ENCODE results near the gene SPARC.
"Not testable (repeated sequence)": the region's sequence is repeated elsewhere in the genome, so short reads cannot be mapped to it uniquely, and the experiment has no call there.

The SPARC gene

GRCh38 chr5:151699071-151699901 lies 12.6 kb upstream of the SPARC start:
- Histone ChIP-seq H3K27me3 (ENCODE audit: control insufficient read depth, insufficient read depth, low read length) (no peaks in the 10 kb centered on the region), H3K4me3 (ENCODE audit: low read length) (no peak overlapping the region), H3K9me3 (ENCODE audit: control insufficient read depth, low read length) (no peaks in the 10 kb centered on the region), H3K9ac (ENCODE audit: low read length) (peak overlapping the region; percentile 22), H3K36me3 (ENCODE audit: control insufficient read depth, insufficient read depth, low read length) (no peaks in the 10 kb centered on the region), H3K4me1 (ENCODE audit: control insufficient read depth, insufficient read depth, low read length) (peaks cover 11% of the 10 kb centered on the region)

GRCh38 chr5:151698081-151698480 lies 11.4 kb upstream of the SPARC start:
- H3K9ac ChIP-seq (ENCODE audit: low read length); H3K36me3 ChIP-seq (ENCODE audit: control insufficient read depth, insufficient read depth, low read length); H3K9me3 ChIP-seq (ENCODE audit: control insufficient read depth, low read length); H3K4me3 ChIP-seq (ENCODE audit: low read length); H3K27me3 ChIP-seq (ENCODE audit: control insufficient read depth, insufficient read depth, low read length): not testable (repeated sequence)
- H3K4me1 ChIP-seq (ENCODE audit: control insufficient read depth, insufficient read depth, low read length): peaks cover 11% of the 10 kb centered on the region

DNA sequence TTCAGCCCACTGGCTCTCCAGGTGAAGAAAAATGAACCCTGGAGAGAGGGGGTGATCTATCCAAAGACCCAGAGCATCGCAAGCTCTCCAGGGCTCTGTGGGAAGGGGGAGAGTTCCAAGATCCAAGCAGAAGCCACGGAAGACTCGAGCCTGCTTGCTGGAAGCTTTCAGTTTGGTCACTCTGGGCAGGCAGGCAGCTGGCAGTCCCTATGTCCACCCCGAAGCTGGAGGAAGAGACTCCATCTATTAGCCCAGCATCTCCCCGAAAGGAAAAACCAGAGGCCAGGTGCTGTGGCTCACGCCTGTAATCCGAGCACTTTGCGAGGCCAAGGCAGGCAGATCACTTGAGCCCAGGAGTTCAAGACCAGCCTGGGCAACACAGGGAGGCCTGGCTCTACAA lies 10.7 kb upstream of the SPARC start:
- no peaks in the 10 kb centered on the region for H3K27me3 ChIP-seq (ENCODE audit: control insufficient read depth, insufficient read depth, low read length)
- H3K4me3 ChIP-seq (ENCODE audit: low read length): no peak overlapping the region
- no peaks in the 10 kb centered on the region for H3K9me3 ChIP-seq (ENCODE audit: control insufficient read depth, low read length)
- H3K4me1 ChIP-seq (ENCODE audit: control insufficient read depth, insufficient read depth, low read length): peaks cover 11% of the 10 kb centered on the region
- H3K36me3 ChIP-seq (ENCODE audit: control insufficient read depth, insufficient read depth, low read length): no peaks in the 10 kb centered on the region
- H3K9ac ChIP-seq (ENCODE audit: low read length): no peak overlapping the region

DNA sequence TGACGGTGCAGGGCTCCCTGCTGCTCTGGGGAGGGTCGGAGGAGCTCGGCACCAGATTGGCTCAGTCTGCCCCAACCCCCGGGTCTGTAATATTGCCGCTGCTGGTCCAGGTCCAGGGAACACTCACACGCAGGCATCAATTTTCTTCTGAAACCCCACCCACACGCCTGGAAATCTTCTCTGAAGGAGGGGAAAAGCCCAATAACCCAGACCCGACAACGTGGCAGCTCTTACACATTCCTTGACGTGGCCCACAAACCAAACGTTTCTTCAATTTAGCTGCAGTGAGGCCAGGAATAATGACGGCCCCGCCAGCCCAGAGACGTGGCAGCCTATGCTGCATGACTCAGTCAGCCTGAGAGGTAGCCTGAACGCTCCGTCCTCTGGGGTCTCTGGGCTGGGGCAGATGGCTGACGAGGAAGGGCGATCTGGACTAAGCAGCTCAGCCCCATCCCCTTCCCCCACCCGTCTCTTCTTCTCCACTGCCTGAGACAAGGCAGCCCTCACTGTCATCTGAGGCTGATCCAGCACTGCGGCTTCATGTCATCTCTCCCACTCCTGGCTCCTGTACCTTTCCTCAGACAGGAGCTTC lies 9.9 kb upstream of the SPARC start:
- no peaks in the 10 kb centered on the region for H3K27me3 ChIP-seq (ENCODE audit: control insufficient read depth, insufficient read depth, low read length)
- H3K4me1 ChIP-seq (ENCODE audit: control insufficient read depth, insufficient read depth, low read length): peaks cover 11% of the 10 kb centered on the region
- H3K9ac ChIP-seq (ENCODE audit: low read length): peak overlapping the region; percentile 45
- H3K4me3 ChIP-seq (ENCODE audit: low read length): no peak overlapping the region
- H3K36me3 ChIP-seq (ENCODE audit: control insufficient read depth, insufficient read depth, low read length): no peaks in the 10 kb centered on the region
- no peaks in the 10 kb centered on the region for H3K9me3 ChIP-seq (ENCODE audit: control insufficient read depth, low read length)

DNA sequence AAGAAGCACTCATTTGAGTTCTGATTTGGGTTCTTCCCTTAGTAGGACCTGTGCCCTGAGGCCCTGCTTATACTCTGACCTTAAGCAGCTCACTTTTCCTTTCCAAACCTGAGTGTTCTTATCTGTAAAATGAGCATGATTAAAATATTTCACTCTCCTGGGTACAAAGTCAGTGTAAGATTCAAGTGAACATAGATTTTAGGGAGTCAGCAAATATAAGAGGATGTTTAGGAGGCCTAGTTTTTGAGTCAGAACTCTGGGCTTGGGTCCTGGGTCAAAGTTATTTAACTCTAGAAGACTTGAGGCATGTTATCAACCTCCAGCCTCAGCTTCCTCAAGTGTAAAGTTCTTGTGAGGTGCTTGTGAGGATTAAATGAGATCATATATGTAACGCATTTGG lies 8.7 kb upstream of the SPARC start:
- Histone ChIP-seq H3K9ac (ENCODE audit: low read length) (no peak overlapping the region), H3K27me3 (ENCODE audit: control insufficient read depth, insufficient read depth, low read length) (no peaks in the 10 kb centered on the region), H3K4me1 (ENCODE audit: control insufficient read depth, insufficient read depth, low read length) (peaks cover 11% of the 10 kb centered on the region), H3K36me3 (ENCODE audit: control insufficient read depth, insufficient read depth, low read length) (no peaks in the 10 kb centered on the region), H3K9me3 (ENCODE audit: control insufficient read depth, low read length) (no peaks in the 10 kb centered on the region), H3K4me3 (ENCODE audit: low read length) (no peak overlapping the region)

DNA sequence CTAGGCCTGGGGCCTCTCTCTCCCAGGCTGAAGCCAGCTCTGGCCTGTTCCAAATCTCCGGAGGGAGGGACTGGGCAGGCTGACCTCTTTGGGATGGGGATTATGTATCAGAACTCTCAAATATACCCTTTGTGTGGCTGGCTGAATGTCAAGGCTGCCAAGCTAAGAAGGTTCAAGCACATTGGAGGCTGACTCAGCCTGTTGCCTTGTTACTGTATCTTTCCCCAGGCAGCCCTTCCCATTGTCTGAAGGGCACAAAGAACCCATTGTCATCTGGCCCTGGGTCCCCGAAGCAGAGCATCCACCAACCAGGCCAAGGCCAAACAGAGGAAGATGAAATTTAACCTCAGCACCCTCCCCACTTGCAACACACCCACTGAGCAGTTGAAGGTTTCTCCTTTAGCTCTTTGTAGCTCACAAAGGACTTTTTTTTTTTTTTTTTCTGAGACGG lies 7.3 kb upstream of the SPARC start:
- Histone ChIP-seq H3K4me1 (ENCODE audit: control insufficient read depth, insufficient read depth, low read length) (peaks cover 2% of the 10 kb centered on the region), H3K36me3 (ENCODE audit: control insufficient read depth, insufficient read depth, low read length) (no peaks in the 10 kb centered on the region), H3K27me3 (ENCODE audit: control insufficient read depth, insufficient read depth, low read length) (no peaks in the 10 kb centered on the region), H3K4me3 (ENCODE audit: low read length) (no peak overlapping the region), H3K9me3 (ENCODE audit: control insufficient read depth, low read length) (no peaks in the 10 kb centered on the region), H3K9ac (ENCODE audit: low read length) (no peak overlapping the region)

DNA sequence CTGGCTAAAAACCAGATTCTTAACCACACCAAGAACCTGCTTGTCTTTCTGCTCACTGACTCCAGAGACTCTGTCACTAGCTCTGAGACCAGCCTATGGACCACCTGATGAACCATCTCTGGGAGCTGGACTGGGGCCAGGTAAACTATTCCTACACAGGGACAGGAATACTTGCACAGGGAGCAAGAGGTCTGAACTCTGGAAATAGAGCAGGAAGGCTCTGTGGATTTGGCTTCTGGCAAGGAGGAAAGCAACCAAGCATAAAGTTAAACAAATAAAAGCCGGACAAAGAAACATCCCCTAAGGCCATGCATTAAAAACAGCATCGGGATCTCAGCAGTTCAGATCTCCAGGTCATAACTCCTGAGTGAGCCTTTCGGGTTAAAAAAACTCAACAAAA lies 5.6 kb upstream of the SPARC start:
- H3K9ac ChIP-seq (ENCODE audit: low read length): no peak overlapping the region
- H3K4me1 ChIP-seq (ENCODE audit: control insufficient read depth, insufficient read depth, low read length): no peaks in the 10 kb centered on the region
- H3K27me3 ChIP-seq (ENCODE audit: control insufficient read depth, insufficient read depth, low read length): no peaks in the 10 kb centered on the region
- H3K9me3 ChIP-seq (ENCODE audit: control insufficient read depth, low read length): no peaks in the 10 kb centered on the region
- no peaks in the 10 kb centered on the region for H3K36me3 ChIP-seq (ENCODE audit: control insufficient read depth, insufficient read depth, low read length)
- no peak overlapping the region for H3K4me3 ChIP-seq (ENCODE audit: low read length)

DNA sequence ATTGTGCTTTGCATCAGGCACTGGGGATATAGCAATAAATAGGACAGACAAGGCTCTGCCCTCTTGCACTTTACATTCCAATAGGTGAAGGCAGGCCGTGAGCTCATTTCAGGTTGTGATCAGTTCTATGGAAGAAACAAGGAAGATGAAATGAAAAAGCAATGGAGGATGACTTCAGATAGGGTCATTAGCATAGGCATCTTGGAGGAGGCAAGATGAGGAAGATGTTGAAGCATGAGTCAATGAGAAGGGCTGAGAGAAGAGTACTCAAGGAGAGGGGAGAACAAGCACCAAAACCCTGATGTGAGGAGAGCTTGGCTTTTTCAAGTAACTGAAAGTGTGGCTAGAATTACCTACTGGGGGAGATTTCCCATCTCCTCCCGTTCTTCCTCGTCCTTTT lies 5.0 kb upstream of the SPARC start:
- no peaks in the 10 kb centered on the region for H3K36me3 ChIP-seq (ENCODE audit: control insufficient read depth, insufficient read depth, low read length)
- no peaks in the 10 kb centered on the region for H3K9me3 ChIP-seq (ENCODE audit: control insufficient read depth, low read length)
- H3K9ac ChIP-seq (ENCODE audit: low read length): no peak overlapping the region
- no peak overlapping the region for H3K4me3 ChIP-seq (ENCODE audit: low read length)
- H3K4me1 ChIP-seq (ENCODE audit: control insufficient read depth, insufficient read depth, low read length): no peaks in the 10 kb centered on the region
- peaks cover 5% of the 10 kb centered on the region for H3K27me3 ChIP-seq (ENCODE audit: control insufficient read depth, insufficient read depth, low read length)

DNA sequence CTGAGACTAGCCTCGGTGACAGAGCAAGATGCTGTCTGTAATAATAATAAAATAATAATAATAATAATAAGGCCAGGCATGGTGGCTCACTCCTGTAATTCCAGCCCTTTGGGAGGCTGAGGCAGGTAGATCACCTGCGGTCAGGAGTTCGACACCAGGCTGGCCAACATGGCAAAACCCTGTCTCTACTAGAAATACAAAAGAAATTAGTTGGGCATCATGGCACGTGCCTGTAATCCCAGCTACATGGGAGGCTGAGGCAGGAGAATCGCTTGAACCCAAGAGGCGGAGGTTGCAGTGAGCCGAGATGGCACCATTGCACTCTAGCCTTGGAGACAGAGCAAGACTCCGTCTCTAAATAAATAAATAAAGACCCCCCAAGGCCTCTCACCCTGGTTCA lies 2.9 kb upstream of the SPARC start:
- H3K4me1 ChIP-seq (ENCODE audit: control insufficient read depth, insufficient read depth, low read length); H3K4me3 ChIP-seq (ENCODE audit: low read length); H3K36me3 ChIP-seq (ENCODE audit: control insufficient read depth, insufficient read depth, low read length); H3K9ac ChIP-seq (ENCODE audit: low read length); H3K9me3 ChIP-seq (ENCODE audit: control insufficient read depth, low read length): not testable (repeated sequence)
- H3K27me3 ChIP-seq (ENCODE audit: control insufficient read depth, insufficient read depth, low read length): peaks cover 18% of the 10 kb centered on the region

DNA sequence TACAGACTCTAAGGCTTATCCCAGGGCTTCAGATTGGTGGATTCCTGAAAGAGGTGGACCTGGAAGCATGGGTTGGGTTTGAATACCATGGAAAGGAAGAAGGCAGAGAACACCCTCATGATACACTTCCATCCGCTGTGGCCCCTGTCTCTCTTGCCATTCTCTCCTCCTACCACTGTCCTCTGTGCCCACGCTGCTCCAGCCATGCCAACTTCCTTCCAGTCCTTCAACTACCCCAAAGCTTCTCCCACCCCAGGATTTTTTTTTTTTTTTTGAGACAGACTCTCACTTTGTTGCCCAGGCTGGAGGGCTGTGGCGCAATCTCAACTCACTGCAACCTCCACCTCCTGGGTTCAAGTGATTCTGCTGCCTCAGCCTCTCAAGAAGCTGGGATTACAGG lies 1.7 kb upstream of the SPARC start:
- H3K36me3 ChIP-seq (ENCODE audit: control insufficient read depth, insufficient read depth, low read length): no peaks in the 10 kb centered on the region
- H3K9me3 ChIP-seq (ENCODE audit: control insufficient read depth, low read length): no peaks in the 10 kb centered on the region

GRCh38 chr5:151685749-151686673 lies 704 bp downstream of the SPARC start:
- H3K4me1 ChIP-seq (ENCODE audit: control insufficient read depth, insufficient read depth, low read length): peaks cover 3% of the 10 kb centered on the region
- H3K9ac ChIP-seq (ENCODE audit: low read length): peak overlapping the region; percentile 73
- H3K4me3 ChIP-seq (ENCODE audit: low read length): peak overlapping the region; percentile 27

More for the DNA sequence above, 1.7 kb upstream of the SPARC start:
- no peak overlapping the region for H3K4me3 ChIP-seq (ENCODE audit: low read length)
- H3K9ac ChIP-seq (ENCODE audit: low read length): no peak overlapping the region
- no peaks in the 10 kb centered on the region for H3K4me1 ChIP-seq (ENCODE audit: control insufficient read depth, insufficient read depth, low read length)
- H3K27me3 ChIP-seq (ENCODE audit: control insufficient read depth, insufficient read depth, low read length): peaks cover 18% of the 10 kb centered on the region

More at GRCh38 chr5:151685749-151686673, 704 bp downstream of the SPARC start:
- Histone ChIP-seq H3K9me3 (ENCODE audit: control insufficient read depth, low read length) (no peaks in the 10 kb centered on the region), H3K36me3 (ENCODE audit: control insufficient read depth, insufficient read depth, low read length) (no peaks in the 10 kb centered on the region), H3K27me3 (ENCODE audit: control insufficient read depth, insufficient read depth, low read length) (peaks cover 18% of the 10 kb centered on the region)

Measured in mucosa of stomach (tissue), 1 donor.